A549 (cell line): Measurements from ENCODE around the gene PPIP5K1.

Experiments
- BCL3 ChIP-seq: fragments of >200 bp; sonication (Bioruptor Twin); formaldehyde crosslinking; IDR thresholded peaks from 3 replicates; pipeline ENCODE4 v1.6.1; 2016
- CEBPB ChIP-seq, 2 experiments: fragments of >200 bp in 1 of 2; sonication (Bioruptor Twin) in 1 of 2; formaldehyde crosslinking in 1 of 2; IDR thresholded peaks; 2 replicates each; pipeline ENCODE4 v1.6.1; 2012 to 2016
- JUN ChIP-seq, 2 experiments: fragments of >200 bp; sonication (Bioruptor Twin); formaldehyde crosslinking; IDR thresholded peaks; 2 replicates in 1 of 2; 3 replicates in 1 of 2; pipeline ENCODE4 v1.6.1; 2016 to 2017
- MAFK ChIP-seq: fragments of 450-650 bp; IDR thresholded peaks from 2 replicates; pipeline ENCODE4 v1.6.1; 2014; ENCODE audit not compliant: partially characterized antibody
- PBX3 ChIP-seq: IDR thresholded peaks from 2 replicates; pipeline ENCODE4 v1.6.1; 2012
- POLR2A ChIP-seq: IDR thresholded peaks from 2 replicates; pipeline ENCODE4 v1.6.1; 2012; ENCODE audit warnings: mild to moderate bottlenecking, low read length
- RARB ChIP-seq: fragments of 250-450 bp; sonication (Bioruptor Pico); IDR thresholded peaks from 2 replicates; pipeline ENCODE4 v1.8.0; 2021; ENCODE audit warnings: mild to moderate bottlenecking, moderate library complexity
- TF ChIP-seq, protein P1 (sequence below): fragments of >200 bp; sonication (Bioruptor Twin); formaldehyde crosslinking; IDR thresholded peaks from 3 replicates; pipeline ENCODE4 v1.5.1; 2016
- TF ChIP-seq, protein P2 (sequence below): IDR thresholded peaks from 2 replicates; pipeline ENCODE4 v1.6.1; 2012

- TF ChIP-seq, protein P1, sequence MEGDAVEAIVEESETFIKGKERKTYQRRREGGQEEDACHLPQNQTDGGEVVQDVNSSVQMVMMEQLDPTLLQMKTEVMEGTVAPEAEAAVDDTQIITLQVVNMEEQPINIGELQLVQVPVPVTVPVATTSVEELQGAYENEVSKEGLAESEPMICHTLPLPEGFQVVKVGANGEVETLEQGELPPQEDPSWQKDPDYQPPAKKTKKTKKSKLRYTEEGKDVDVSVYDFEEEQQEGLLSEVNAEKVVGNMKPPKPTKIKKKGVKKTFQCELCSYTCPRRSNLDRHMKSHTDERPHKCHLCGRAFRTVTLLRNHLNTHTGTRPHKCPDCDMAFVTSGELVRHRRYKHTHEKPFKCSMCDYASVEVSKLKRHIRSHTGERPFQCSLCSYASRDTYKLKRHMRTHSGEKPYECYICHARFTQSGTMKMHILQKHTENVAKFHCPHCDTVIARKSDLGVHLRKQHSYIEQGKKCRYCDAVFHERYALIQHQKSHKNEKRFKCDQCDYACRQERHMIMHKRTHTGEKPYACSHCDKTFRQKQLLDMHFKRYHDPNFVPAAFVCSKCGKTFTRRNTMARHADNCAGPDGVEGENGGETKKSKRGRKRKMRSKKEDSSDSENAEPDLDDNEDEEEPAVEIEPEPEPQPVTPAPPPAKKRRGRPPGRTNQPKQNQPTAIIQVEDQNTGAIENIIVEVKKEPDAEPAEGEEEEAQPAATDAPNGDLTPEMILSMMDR: no peak
- TF ChIP-seq BCL3 (no peak), POLR2A (no peak), CEBPB (IDR thresholded peaks at IDR 0.05) (no peak), MAFK (no peak), JUN (IDR thresholded peaks at IDR 0.05) (no peak), PBX3 (no peak), RARB (CRISPR knock-in tag) (no peak)
- TF ChIP-seq, protein P2, sequence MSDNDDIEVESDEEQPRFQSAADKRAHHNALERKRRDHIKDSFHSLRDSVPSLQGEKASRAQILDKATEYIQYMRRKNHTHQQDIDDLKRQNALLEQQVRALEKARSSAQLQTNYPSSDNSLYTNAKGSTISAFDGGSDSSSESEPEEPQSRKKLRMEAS: no peak
Observed at GRCh38 chr15:43509660-43510199, 80.3 kb downstream of the PPIP5K1 start.
